K562 (cell line): Measurements from ENCODE around the gene SLC22A4. TPM values are rescaled to one million over a fixed set of nuclear protein-coding genes. Genes with fewer than 3 reads are reported as not detected.

ENCODE experiments used
- BDP1 ChIP-seq: IDR thresholded peaks from 3 replicates; pipeline ENCODE4 v1.6.1; 2011; ENCODE audit not compliant: insufficient read length, insufficient read depth
- CBX5 ChIP-seq: IDR thresholded peaks from 2 replicates; pipeline ENCODE4 v1.6.1; 2014; ENCODE audit warnings: low read depth, borderline replicate concordance
- DIDO1 ChIP-seq: fragments of 450-650 bp; IDR thresholded peaks from 2 replicates; pipeline ENCODE4 v1.6.1; 2016; ENCODE audit warnings: low read depth, missing biosample characterization, missing genetic modification characterization
- ETV5 ChIP-seq: sonication (generic); formaldehyde crosslinking; IDR thresholded peaks from 2 replicates; pipeline ENCODE4 v1.4.0; 2020; ENCODE audit warnings: low read depth, mild to moderate bottlenecking, missing genetic modification reagents
- FOXJ2 ChIP-seq: fragments of 200-800 bp; sonication (Bioruptor generic); IDR thresholded peaks from 2 replicates; pipeline ENCODE4 v1.6.1; 2016; ENCODE audit warnings: missing genetic modification characterization, missing compliant biosample characterization
- GABPB1 ChIP-seq: sonication (generic); formaldehyde crosslinking; IDR thresholded peaks from 2 replicates; pipeline ENCODE4 v1.8.0; 2022; ENCODE audit warnings: mild to moderate bottlenecking, missing genetic modification reagents
- GABPB2 ChIP-seq: fragments of 250-450 bp; sonication (Bioruptor Pico); conservative IDR thresholded peaks from 2 replicates; pipeline ENCODE4 v1.5.1; 2021; ENCODE audit warnings: mild to moderate bottlenecking
- GTF2A2 ChIP-seq: IDR thresholded peaks from 2 replicates; pipeline ENCODE4 v1.6.1; 2016; ENCODE audit warnings: mild to moderate bottlenecking, missing genetic modification characterization, missing compliant biosample characterization
- HEY1 ChIP-seq: fragments of 250-450 bp; sonication (Bioruptor Pico); IDR thresholded peaks from 2 replicates; pipeline ENCODE4 v1.5.0; 2020; ENCODE audit warnings: mild to moderate bottlenecking, moderate library complexity, borderline replicate concordance
- KDM5B ChIP-seq: fragments of 200-600 bp; sonication (generic); IDR thresholded peaks from 2 replicates; pipeline ENCODE4 v1.6.1; 2012; ENCODE audit warnings: low read depth, mild to moderate bottlenecking, moderate library complexity, low read length, control low read depth, inconsistent platforms; ENCODE audit not compliant: insufficient replicate concordance
- NEUROD1 ChIP-seq: fragments of 150-350 bp; IDR thresholded peaks from 2 replicates; pipeline ENCODE4 v1.6.1; 2014; ENCODE audit warnings: borderline replicate concordance, low read length, low read depth; ENCODE audit not compliant: partially characterized antibody
- RBM34 ChIP-seq: fragments of 200-400 bp; formaldehyde crosslinking; IDR thresholded peaks from 2 replicates; pipeline ENCODE4 v1.6.1; 2018; ENCODE audit warnings: low read length, borderline replicate concordance; ENCODE audit not compliant: insufficient read depth
- TBL1XR1 ChIP-seq, 2 experiments: IDR thresholded peaks; 2 replicates each; pipeline ENCODE4 v1.6.1; 2012; ENCODE audit warnings: improper control_type of control experiment in 2 of 2, low read length in 2 of 2, mild to moderate bottlenecking in 1 of 2
- ZNF274 ChIP-seq: IDR thresholded peaks from 2 replicates; pipeline ENCODE4 v1.6.1; 2011; ENCODE audit warnings: low read depth, mild to moderate bottlenecking, low read length, moderate library complexity, borderline replicate concordance
- ZNF282 ChIP-seq: sonication (generic); formaldehyde crosslinking; IDR thresholded peaks from 2 replicates; pipeline ENCODE4 v1.8.1; 2023; ENCODE audit warnings: missing genetic modification reagents
- ZNF311 ChIP-seq: fragments of 250-450 bp; sonication (Bioruptor Pico); IDR thresholded peaks from 2 replicates; pipeline ENCODE4 v1.4.0; 2020; ENCODE audit warnings: mild to moderate bottlenecking, moderate library complexity
- polyA plus RNA-seq, 8 experiments: library from polyadenylated mRNA; depleted of rRNA in 4 of 8; stranded (reverse) in 5 of 8; unstranded in 3 of 8; fragments of >200 nt; fragmentation: Nextera tagmentation in 2 of 8; fragmentation: Illumina TruSeq in 1 of 8; extraction: Ambion mirVana in 2 of 8; extraction: Trizol in 1 of 8; gene quantifications; 2 replicates each; pipeline versions ENCODE4 v1.2.1 to v1.2.3, GENCODE V29; 2011 to 2014; ENCODE audit warnings: inconsistent platforms in 1 of 8, missing spikeins in 1 of 8
- total RNA-seq, 7 experiments: library from RNA; depleted of rRNA in 6 of 7; stranded (reverse); fragments of >200 nt in 6 of 7; fragmentation: Illumina TruSeq in 2 of 7; extraction: Trizol in 2 of 7; gene quantifications; 2 replicates each; pipeline versions ENCODE4 v1.2.1 to v1.2.3, GENCODE V29; 2011 to 2021; ENCODE audit warnings: low replicate concordance in 1 of 7
- TF ChIP-seq, protein P1 (sequence below): sonication (generic); formaldehyde crosslinking; IDR thresholded peaks from 2 replicates; pipeline ENCODE4 v1.8.0; 2022; ENCODE audit warnings: mild to moderate bottlenecking, missing genetic modification reagents
- TF ChIP-seq, protein P2 (sequence below), 2 experiments: IDR thresholded peaks; 2 replicates each; pipeline ENCODE4 v1.6.1; 2011; ENCODE audit warnings: borderline replicate concordance in 1 of 2, control low read depth in 1 of 2, low read depth in 1 of 2, low read length in 1 of 2, mild to moderate bottlenecking in 1 of 2, mixed read lengths in 1 of 2, moderate library complexity in 1 of 2; ENCODE audit not compliant: insufficient read depth in 1 of 2, insufficient read length in 1 of 2, poor library complexity in 1 of 2, severe bottlenecking in 1 of 2; ENCODE audit errors: extremely low read depth in 1 of 2
- TF ChIP-seq, protein P3 (sequence below): fragments of 250-450 bp; sonication (Bioruptor Pico); IDR thresholded peaks from 2 replicates; pipeline ENCODE4 v1.5.0; 2020; ENCODE audit warnings: mild to moderate bottlenecking, borderline replicate concordance

The SLC22A4 gene
- total and polyA plus RNA-seq, 9 of the 15 experiments (the other 6 are each of a cell fraction or from before 2014, with no cell fraction given) = 2.7 to 9.5 (median 6.2) TPM

DNA sequence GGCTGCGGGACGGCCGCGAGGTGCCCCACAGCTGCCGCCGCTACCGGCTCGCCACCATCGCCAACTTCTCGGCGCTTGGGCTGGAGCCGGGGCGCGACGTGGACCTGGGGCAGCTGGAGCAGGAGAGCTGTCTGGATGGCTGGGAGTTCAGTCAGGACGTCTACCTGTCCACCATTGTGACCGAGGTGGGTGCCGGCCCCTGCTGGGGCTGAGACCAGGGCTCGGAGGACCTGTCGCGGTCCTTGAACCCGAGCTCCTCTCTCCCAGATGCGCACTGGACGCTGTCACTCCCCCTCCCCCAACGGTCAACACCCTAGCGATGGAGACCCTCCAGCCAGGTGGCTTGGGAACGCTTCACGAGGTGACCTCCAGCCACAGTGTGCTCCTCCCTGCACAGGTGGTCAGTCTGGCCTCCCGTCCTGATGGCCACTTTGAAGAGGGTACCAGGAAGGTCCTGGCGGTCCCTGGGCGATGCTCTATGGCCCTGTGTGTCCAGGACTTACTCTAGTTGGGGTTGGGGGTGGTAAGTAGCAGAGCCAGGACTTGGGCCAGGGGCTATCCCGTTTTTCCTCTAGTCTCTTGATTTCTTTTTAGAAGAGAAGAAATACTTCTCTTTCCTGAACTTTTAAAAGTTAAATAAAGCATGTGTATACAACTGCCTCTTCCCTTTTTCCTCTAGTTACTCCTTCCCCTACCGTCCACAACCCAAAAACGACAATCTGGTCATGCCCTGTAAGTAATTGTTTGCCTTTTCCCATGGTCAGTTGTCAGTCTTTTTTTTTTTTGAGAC is 76.2 kb downstream of the SLC22A4 start (continued):
- TF ChIP-seq, protein P1, sequence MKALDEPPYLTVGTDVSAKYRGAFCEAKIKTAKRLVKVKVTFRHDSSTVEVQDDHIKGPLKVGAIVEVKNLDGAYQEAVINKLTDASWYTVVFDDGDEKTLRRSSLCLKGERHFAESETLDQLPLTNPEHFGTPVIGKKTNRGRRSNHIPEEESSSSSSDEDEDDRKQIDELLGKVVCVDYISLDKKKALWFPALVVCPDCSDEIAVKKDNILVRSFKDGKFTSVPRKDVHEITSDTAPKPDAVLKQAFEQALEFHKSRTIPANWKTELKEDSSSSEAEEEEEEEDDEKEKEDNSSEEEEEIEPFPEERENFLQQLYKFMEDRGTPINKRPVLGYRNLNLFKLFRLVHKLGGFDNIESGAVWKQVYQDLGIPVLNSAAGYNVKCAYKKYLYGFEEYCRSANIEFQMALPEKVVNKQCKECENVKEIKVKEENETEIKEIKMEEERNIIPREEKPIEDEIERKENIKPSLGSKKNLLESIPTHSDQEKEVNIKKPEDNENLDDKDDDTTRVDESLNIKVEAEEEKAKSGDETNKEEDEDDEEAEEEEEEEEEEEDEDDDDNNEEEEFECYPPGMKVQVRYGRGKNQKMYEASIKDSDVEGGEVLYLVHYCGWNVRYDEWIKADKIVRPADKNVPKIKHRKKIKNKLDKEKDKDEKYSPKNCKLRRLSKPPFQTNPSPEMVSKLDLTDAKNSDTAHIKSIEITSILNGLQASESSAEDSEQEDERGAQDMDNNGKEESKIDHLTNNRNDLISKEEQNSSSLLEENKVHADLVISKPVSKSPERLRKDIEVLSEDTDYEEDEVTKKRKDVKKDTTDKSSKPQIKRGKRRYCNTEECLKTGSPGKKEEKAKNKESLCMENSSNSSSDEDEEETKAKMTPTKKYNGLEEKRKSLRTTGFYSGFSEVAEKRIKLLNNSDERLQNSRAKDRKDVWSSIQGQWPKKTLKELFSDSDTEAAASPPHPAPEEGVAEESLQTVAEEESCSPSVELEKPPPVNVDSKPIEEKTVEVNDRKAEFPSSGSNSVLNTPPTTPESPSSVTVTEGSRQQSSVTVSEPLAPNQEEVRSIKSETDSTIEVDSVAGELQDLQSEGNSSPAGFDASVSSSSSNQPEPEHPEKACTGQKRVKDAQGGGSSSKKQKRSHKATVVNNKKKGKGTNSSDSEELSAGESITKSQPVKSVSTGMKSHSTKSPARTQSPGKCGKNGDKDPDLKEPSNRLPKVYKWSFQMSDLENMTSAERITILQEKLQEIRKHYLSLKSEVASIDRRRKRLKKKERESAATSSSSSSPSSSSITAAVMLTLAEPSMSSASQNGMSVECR = peak; percentile 60; the same call in 1 of the 2 replicates
- TF ChIP-seq FOXJ2 (no peak), ZNF311 (CRISPR knock-in tag) (no peak), TBL1XR1 (IDR thresholded peaks at IDR 0.05; ENCODE audit: low read length in 2 of 2) (no peak), RBM34 (no peak), BDP1 (no peak), ZNF282 (CRISPR knock-in tag) (0 out of 2 replicates have a peak, but pooled peaks have one; percentile 13), NEUROD1 (no peak), DIDO1 (tag) (no peak), GABPB1 (CRISPR knock-in tag) (0 out of 2 replicates have a peak, but pooled peaks have one; percentile 36), HEY1 (no peak), GTF2A2 (tag) (no peak), KDM5B (no peak), CBX5 (no peak), ZNF274 (no peak), GABPB2 (no peak), ETV5 (no peak)
- TF ChIP-seq, protein P2, sequence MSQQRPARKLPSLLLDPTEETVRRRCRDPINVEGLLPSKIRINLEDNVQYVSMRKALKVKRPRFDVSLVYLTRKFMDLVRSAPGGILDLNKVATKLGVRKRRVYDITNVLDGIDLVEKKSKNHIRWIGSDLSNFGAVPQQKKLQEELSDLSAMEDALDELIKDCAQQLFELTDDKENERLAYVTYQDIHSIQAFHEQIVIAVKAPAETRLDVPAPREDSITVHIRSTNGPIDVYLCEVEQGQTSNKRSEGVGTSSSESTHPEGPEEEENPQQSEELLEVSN (IDR thresholded peaks at IDR 0.05; ENCODE audit: borderline replicate concordance in 1 of 2, extremely low read depth in 1 of 2, insufficient read depth in 1 of 2, insufficient read length in 1 of 2, low read depth in 1 of 2, low read length in 1 of 2, poor library complexity in 1 of 2, severe bottlenecking in 1 of 2) = no peak
- TF ChIP-seq, protein P3, sequence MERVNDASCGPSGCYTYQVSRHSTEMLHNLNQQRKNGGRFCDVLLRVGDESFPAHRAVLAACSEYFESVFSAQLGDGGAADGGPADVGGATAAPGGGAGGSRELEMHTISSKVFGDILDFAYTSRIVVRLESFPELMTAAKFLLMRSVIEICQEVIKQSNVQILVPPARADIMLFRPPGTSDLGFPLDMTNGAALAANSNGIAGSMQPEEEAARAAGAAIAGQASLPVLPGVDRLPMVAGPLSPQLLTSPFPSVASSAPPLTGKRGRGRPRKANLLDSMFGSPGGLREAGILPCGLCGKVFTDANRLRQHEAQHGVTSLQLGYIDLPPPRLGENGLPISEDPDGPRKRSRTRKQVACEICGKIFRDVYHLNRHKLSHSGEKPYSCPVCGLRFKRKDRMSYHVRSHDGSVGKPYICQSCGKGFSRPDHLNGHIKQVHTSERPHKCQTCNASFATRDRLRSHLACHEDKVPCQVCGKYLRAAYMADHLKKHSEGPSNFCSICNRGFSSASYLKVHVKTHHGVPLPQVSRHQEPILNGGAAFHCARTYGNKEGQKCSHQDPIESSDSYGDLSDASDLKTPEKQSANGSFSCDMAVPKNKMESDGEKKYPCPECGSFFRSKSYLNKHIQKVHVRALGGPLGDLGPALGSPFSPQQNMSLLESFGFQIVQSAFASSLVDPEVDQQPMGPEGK = no peak
